ENCODE measurements around the gene DNAH2.

DNA sequence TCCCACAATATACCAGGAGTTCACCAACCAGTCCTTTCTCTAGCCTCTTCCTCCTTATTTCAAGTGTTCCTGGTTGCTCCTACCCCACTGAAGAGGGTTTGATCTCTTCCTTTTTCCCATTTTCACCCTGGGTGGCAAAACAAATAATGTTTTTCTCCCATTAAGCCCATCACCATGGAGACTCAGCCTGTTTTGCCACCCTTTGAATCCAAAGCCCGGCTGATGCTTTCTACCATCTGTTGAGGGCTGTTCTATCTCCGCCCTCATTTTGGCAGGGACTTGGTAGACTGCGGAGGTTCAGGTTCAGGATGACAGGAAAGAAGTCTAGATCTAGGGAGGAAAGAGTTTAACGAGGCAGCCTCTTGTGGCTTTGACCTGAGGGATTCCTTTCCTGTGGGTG, 2.6 kb downstream of the DNAH2 start:
- TF ChIP-seq, protein P1, sequence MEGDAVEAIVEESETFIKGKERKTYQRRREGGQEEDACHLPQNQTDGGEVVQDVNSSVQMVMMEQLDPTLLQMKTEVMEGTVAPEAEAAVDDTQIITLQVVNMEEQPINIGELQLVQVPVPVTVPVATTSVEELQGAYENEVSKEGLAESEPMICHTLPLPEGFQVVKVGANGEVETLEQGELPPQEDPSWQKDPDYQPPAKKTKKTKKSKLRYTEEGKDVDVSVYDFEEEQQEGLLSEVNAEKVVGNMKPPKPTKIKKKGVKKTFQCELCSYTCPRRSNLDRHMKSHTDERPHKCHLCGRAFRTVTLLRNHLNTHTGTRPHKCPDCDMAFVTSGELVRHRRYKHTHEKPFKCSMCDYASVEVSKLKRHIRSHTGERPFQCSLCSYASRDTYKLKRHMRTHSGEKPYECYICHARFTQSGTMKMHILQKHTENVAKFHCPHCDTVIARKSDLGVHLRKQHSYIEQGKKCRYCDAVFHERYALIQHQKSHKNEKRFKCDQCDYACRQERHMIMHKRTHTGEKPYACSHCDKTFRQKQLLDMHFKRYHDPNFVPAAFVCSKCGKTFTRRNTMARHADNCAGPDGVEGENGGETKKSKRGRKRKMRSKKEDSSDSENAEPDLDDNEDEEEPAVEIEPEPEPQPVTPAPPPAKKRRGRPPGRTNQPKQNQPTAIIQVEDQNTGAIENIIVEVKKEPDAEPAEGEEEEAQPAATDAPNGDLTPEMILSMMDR (IDR thresholded peaks at IDR 0.05), result no peak
- no peak for TF ChIP-seq POLR2A (IDR thresholded peaks at IDR 0.05)
